Measurements from ENCODE around the gene A3GALT2.

DNA sequence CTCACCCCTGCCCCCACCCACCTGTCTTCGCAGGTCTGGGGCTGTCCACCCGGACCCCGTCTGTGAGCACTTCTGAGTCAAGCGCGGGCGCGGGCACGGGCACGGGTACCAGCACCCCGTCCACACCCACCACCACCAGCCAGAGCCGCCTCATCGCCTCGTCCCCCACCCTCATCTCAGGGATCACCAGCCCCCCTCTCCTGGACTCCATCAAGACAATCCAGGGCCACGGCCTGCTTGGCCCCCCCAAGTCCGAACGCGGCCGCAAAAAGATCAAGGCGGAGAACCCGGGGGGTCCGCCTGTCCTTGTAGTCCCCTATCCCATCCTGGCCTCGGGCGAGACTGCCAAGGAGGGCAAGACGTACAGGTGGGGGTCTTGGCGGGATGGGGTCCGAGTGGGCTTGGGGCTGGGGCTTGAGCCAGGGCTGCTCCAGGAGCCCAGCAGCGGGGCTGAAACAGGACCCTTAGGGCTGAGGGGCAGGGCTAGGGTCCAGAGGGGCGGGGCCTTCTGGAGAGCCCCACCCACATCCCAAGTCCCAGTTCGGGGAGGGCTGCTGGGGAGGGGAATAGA is 40.7 kb downstream of the A3GALT2 start:
- TF ChIP-seq GATA3 (IDR thresholded peaks at IDR 0.05; ENCODE audit: low read depth, low read length) (no peak), GATA2 (IDR thresholded peaks at IDR 0.05; ENCODE audit: low read depth, low read length) (no peak)
